Measurements from ENCODE around the gene RPS18. TPM values are rescaled to one million over a fixed set of nuclear protein-coding genes. Genes with fewer than 3 reads are reported as not detected.

RPS18 gene
- total RNA-seq, 1 donor, result 1,877 TPM

GRCh38 chr6:33243476-33243875 lies 28.4 kb upstream of the RPS18 start:
- no peak for DNase-seq (ENCODE audit: low read depth)
- TF ChIP-seq CTCF (IDR thresholded peaks at IDR 0.05; ENCODE audit: insufficient read depth, low read depth, low read length), result no peak
- H3K4me3 ChIP-seq (ENCODE audit: low read depth, low read length), result no peak overlapping the region

GRCh38 chr6:33247977-33248642 lies 23.8 kb upstream of the RPS18 start:
- peak overlapping the region; percentile 68 for H3K4me3 ChIP-seq (ENCODE audit: low read depth, low read length)
- peak; percentile 89 for TF ChIP-seq CTCF (IDR thresholded peaks at IDR 0.05; ENCODE audit: insufficient read depth, low read depth, low read length)
- peak; percentile 86 for DNase-seq (ENCODE audit: low read depth)

- peak overlapping the region; percentile 68 for H3K4me3 ChIP-seq (ENCODE audit: low read depth, low read length)
- DNase-seq (ENCODE audit: low read depth), result peak; percentile 51
- no peak for TF ChIP-seq CTCF (IDR thresholded peaks at IDR 0.05; ENCODE audit: insufficient read depth, low read depth, low read length)
Measured at GRCh38 chr6:33248643-33248931, 23.3 kb upstream of the RPS18 start.

GRCh38 chr6:33248932-33249731 lies 22.7 kb upstream of the RPS18 start:
- peak overlapping the region; percentile 78 for H3K4me3 ChIP-seq (ENCODE audit: low read depth, low read length)
- TF ChIP-seq CTCF (IDR thresholded peaks at IDR 0.05; ENCODE audit: insufficient read depth, low read depth, low read length), result no peak
- DNase-seq (ENCODE audit: low read depth), result peak; percentile 99

- DNase-seq (ENCODE audit: low read depth), result peak; percentile 62
- H3K4me3 ChIP-seq (ENCODE audit: low read depth, low read length), result peak overlapping the region; percentile 78
- TF ChIP-seq CTCF (IDR thresholded peaks at IDR 0.05; ENCODE audit: insufficient read depth, low read depth, low read length), result no peak
Measured at GRCh38 chr6:33249732-33250630, 21.9 kb upstream of the RPS18 start.

- H3K4me3 ChIP-seq (ENCODE audit: low read depth, low read length), result no peak overlapping the region
- DNase-seq (ENCODE audit: low read depth), result no peak
- TF ChIP-seq CTCF (IDR thresholded peaks at IDR 0.05; ENCODE audit: insufficient read depth, low read depth, low read length), result no peak
Measured at GRCh38 chr6:33250731-33251130, 21.1 kb upstream of the RPS18 start.
